Erythroblast (primary cell): ENCODE data around the gene LSM14A.

Experiments used
- GATA1 ChIP-seq: IDR thresholded peaks from 2 replicates; pipeline ENCODE4 v1.6.1; 2011; ENCODE audit warnings: low read depth, mild to moderate bottlenecking, control low read depth, low read length, moderate library complexity
- POLR2A ChIP-seq: IDR thresholded peaks from 2 replicates; pipeline ENCODE4 v1.6.1; 2011; ENCODE audit warnings: mild to moderate bottlenecking, low read length

GRCh38 chr19:34259367-34260095 lies 87.2 kb downstream of the LSM14A start:
- TF ChIP-seq POLR2A (no peak), GATA1 (no peak)
